Measurements from ENCODE around the gene HMSD.

GRCh38 chr18:63907664-63908063 is 41.4 kb upstream of the HMSD start, which contains the start of gene SERPINB10:
- no peak for TF ChIP-seq POLR2A (IDR thresholded peaks at IDR 0.05)
- TF ChIP-seq CTCF (IDR thresholded peaks at IDR 0.05) = no peak
